Fibroblast of skin of scalp (primary cell): Measurements from ENCODE around the gene ERMP1.
A peak's percentile ranks its signal among the peaks of the same experiment; 100 is the strongest.
"Not testable (repeated sequence)": the region's sequence is repeated elsewhere in the genome, so short reads cannot be mapped to it uniquely, and the experiment has no call there.

Source experiments
- DNase-seq: peaks from one replicate; pipeline ENCODE4 v3.0.0-alpha.2; 2013

The ERMP1 gene

GRCh38 chr9:5817862-5818261, 15.1 kb downstream of the ERMP1 start:
- peak; percentile 49 for DNase-seq

GRCh38 chr9:5815461-5815860, 17.5 kb downstream of the ERMP1 start:
- no peak for DNase-seq

- no peak for DNase-seq
Measured at GRCh38 chr9:5813824-5814223, 19.1 kb downstream of the ERMP1 start.

- DNase-seq, result no peak
Measured at GRCh38 chr9:5811751-5812150, 21.2 kb downstream of the ERMP1 start.

- no peak for DNase-seq
Measured at GRCh38 chr9:5805478-5805877, 27.4 kb downstream of the ERMP1 start.

GRCh38 chr9:5801739-5802113, 31.2 kb downstream of the ERMP1 start:
- DNase-seq, result peak; percentile 12

GRCh38 chr9:5800969-5801738, 31.8 kb downstream of the ERMP1 start:
- no peak for DNase-seq

GRCh38 chr9:5800378-5800777, 32.5 kb downstream of the ERMP1 start:
- not testable (repeated sequence) for DNase-seq

GRCh38 chr9:5799314-5799713, 33.6 kb downstream of the ERMP1 start:
- peak; percentile 39 for DNase-seq

GRCh38 chr9:5798581-5798980, 34.3 kb downstream of the ERMP1 start:
- no peak for DNase-seq

- no peak for DNase-seq
Measured at GRCh38 chr9:5796298-5796697, 36.6 kb downstream of the ERMP1 start.

GRCh38 chr9:5793812-5794211, 39.1 kb downstream of the ERMP1 start:
- DNase-seq, result no peak

GRCh38 chr9:5791870-5792269, 41.0 kb downstream of the ERMP1 start:
- no peak for DNase-seq

GRCh38 chr9:5790923-5791322, 42.0 kb downstream of the ERMP1 start:
- DNase-seq, result no peak

GRCh38 chr9:5789489-5789888, 43.4 kb downstream of the ERMP1 start:
- no peak for DNase-seq

- DNase-seq, result no peak
Measured at GRCh38 chr9:5787759-5788302, 45.1 kb downstream of the ERMP1 start.

- DNase-seq, result no peak
Measured at GRCh38 chr9:5787220-5787619, 45.7 kb downstream of the ERMP1 start.

GRCh38 chr9:5786370-5787127, 46.4 kb downstream of the ERMP1 start:
- no peak for DNase-seq

- no peak for DNase-seq
Measured at GRCh38 chr9:5784526-5785315, 48.2 kb downstream of the ERMP1 start.

GRCh38 chr9:5783982-5784381, 48.9 kb downstream of the ERMP1 start:
- no peak for DNase-seq

- not testable (repeated sequence) for DNase-seq
Measured at GRCh38 chr9:5783420-5783819, 49.5 kb downstream of the ERMP1 start.

GRCh38 chr9:5779705-5780218, 53.2 kb downstream of the ERMP1 start:
- DNase-seq, result not testable (repeated sequence)

- DNase-seq, result no peak
Measured at GRCh38 chr9:5778805-5779204, 54.1 kb downstream of the ERMP1 start.
